Testis (tissue), 2 donors: Measurements from ENCODE around the gene KNG1.

Source experiments
- POLR2A ChIP-seq: fragments of 450-650 bp; IDR thresholded peaks from one replicate; pipeline ENCODE4 v1.6.1; 2017; ENCODE audit warnings: antibody characterized with exemption, mild to moderate bottlenecking, moderate library complexity
- TF ChIP-seq, protein P1 (sequence below), 3 experiments: fragments of 450-650 bp in 2 of 3; fragments of 200-600 bp in 1 of 3; sonication (generic) in 1 of 3; IDR thresholded peaks; one replicate each; pipeline ENCODE4 v1.5.1; 2016 to 2019; ENCODE audit warnings: antibody characterized with exemption in 3 of 3, mild to moderate bottlenecking in 2 of 3, moderate library complexity in 1 of 3

DNA sequence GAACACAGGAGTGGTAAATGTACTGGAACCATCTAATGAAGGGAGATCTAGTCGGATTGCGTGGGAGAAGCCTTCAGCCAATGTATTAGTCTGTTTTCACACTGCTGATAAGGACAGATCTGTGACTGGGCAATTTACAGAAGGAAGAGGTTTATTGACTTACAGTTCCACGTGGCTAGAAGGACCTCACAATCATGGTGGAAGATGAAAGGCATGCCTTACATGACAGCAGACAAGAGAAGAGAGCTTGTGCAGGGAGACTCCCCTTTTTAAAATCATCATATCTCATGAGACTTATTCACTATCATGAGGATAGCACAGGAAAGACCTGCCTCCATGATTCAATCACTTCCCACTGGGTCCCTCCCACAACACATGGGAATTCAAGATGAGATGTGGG is 34.3 kb upstream of the KNG1 start:
- TF ChIP-seq, protein P1, sequence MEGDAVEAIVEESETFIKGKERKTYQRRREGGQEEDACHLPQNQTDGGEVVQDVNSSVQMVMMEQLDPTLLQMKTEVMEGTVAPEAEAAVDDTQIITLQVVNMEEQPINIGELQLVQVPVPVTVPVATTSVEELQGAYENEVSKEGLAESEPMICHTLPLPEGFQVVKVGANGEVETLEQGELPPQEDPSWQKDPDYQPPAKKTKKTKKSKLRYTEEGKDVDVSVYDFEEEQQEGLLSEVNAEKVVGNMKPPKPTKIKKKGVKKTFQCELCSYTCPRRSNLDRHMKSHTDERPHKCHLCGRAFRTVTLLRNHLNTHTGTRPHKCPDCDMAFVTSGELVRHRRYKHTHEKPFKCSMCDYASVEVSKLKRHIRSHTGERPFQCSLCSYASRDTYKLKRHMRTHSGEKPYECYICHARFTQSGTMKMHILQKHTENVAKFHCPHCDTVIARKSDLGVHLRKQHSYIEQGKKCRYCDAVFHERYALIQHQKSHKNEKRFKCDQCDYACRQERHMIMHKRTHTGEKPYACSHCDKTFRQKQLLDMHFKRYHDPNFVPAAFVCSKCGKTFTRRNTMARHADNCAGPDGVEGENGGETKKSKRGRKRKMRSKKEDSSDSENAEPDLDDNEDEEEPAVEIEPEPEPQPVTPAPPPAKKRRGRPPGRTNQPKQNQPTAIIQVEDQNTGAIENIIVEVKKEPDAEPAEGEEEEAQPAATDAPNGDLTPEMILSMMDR (IDR thresholded peaks at IDR 0.05), result no peak
- no peak for TF ChIP-seq POLR2A
